ENCODE data around the gene TBC1D23.

The TBC1D23 gene

GRCh38 chr3:100359035-100359434 lies 98.2 kb downstream of the TBC1D23 start:
- no peak for DNase-seq

GRCh38 chr3:100360757-100361496 lies 100.1 kb downstream of the TBC1D23 start:
- no peak for DNase-seq

- no peak for DNase-seq
Observed at GRCh38 chr3:100361897-100362296, 101.1 kb downstream of the TBC1D23 start.

GRCh38 chr3:100364421-100364820 lies 103.6 kb downstream of the TBC1D23 start:
- DNase-seq: no peak

GRCh38 chr3:100366424-100366823 lies 105.6 kb downstream of the TBC1D23 start:
- no peak for DNase-seq

GRCh38 chr3:100368441-100368840 lies 107.6 kb downstream of the TBC1D23 start:
- DNase-seq: no peak

GRCh38 chr3:100370756-100371155 lies 110.0 kb downstream of the TBC1D23 start:
- DNase-seq: no peak

- no peak for DNase-seq
Observed at GRCh38 chr3:100374521-100374920, 113.7 kb downstream of the TBC1D23 start.
